ENCODE results near the gene ANKRD23.
"Not testable (repeated sequence)": the region's sequence is repeated elsewhere in the genome, so short reads cannot be mapped to it uniquely, and the experiment has no call there.

ANKRD23 gene

GRCh38 chr2:96843538-96844268, at the start of gene ANKRD23:
Gene ANKRD23 (minus strand): TSS chr2:96844021. CDS start chr2:96843992, 29 bp downstream.
- no peak for DNase-seq (ENCODE audit: low read depth)
- no peak for TF ChIP-seq CTCF (IDR thresholded peaks at IDR 0.05; ENCODE audit: low read depth, low read length, missing control alignments)
- H3K4me3 ChIP-seq (ENCODE audit: low read depth, low read length), result no peak within 1 kb of the TSS

- no peak for DNase-seq (ENCODE audit: low read depth)
- TF ChIP-seq CTCF (IDR thresholded peaks at IDR 0.05; ENCODE audit: low read depth, low read length, missing control alignments), result no peak
- no peak overlapping the region for H3K4me3 ChIP-seq (ENCODE audit: low read depth, low read length)
These were observed 47.9 kb upstream of the ANKRD23 start for GRCh38 chr2:96891591-96892333.

- no peak for TF ChIP-seq CTCF (IDR thresholded peaks at IDR 0.05; ENCODE audit: low read depth, low read length, missing control alignments)
- no peak overlapping the region for H3K4me3 ChIP-seq (ENCODE audit: low read depth, low read length)
These were observed 47.0 kb upstream of the ANKRD23 start for GRCh38 chr2:96890726-96891385.

GRCh38 chr2:96890252-96890651, 46.4 kb upstream of the ANKRD23 start:
- no peak for DNase-seq (ENCODE audit: low read depth)
- H3K4me3 ChIP-seq (ENCODE audit: low read depth, low read length), result no peak overlapping the region
- TF ChIP-seq CTCF (IDR thresholded peaks at IDR 0.05; ENCODE audit: low read depth, low read length, missing control alignments), result no peak

More at GRCh38 chr2:96890726-96891385, 47.0 kb upstream of the ANKRD23 start:
- no peak for DNase-seq (ENCODE audit: low read depth)

- H3K4me3 ChIP-seq (ENCODE audit: low read depth, low read length); DNase-seq (ENCODE audit: low read depth): not testable (repeated sequence)
These were observed 45.7 kb upstream of the ANKRD23 start for GRCh38 chr2:96889502-96889901.

- DNase-seq (ENCODE audit: low read depth), result no peak
- H3K4me3 ChIP-seq (ENCODE audit: low read depth, low read length), result no peak overlapping the region
- TF ChIP-seq CTCF (IDR thresholded peaks at IDR 0.05; ENCODE audit: low read depth, low read length, missing control alignments), result no peak
These were observed 44.5 kb upstream of the ANKRD23 start for GRCh38 chr2:96888072-96889011.
